ENCODE results near the gene NIPBL. TPM values are rescaled to one million over a fixed set of nuclear protein-coding genes. Genes with fewer than 3 reads are reported as not detected.

Gene NIPBL
- total RNA-seq, 1 experiment from 2014 or later, result 45.1 TPM

- POLR2A ChIA-PET, result no interaction called here
- no peaks in the 10 kb centered on the region for H3K27me3 ChIP-seq (ENCODE audit: insufficient read depth, low read length)
- H3K4me3 ChIP-seq (replicated peaks in 1 of 2; ENCODE audit: low read depth in 1 of 2, low read length in 2 of 2), result no peak overlapping the region
- intact Hi-C loops (cut with micrococcal nuclease), result no loop called here
- no peak overlapping the region for H3K4me2 ChIP-seq (ENCODE audit: low read length)
- CTCF ChIA-PET, result no interaction called here
- no peaks in the 10 kb centered on the region for H3K4me1 ChIP-seq (ENCODE audit: control insufficient read depth in 1 of 2, insufficient read depth in 2 of 2, low read length in 2 of 2)
- H4K20me1 ChIP-seq (ENCODE audit: insufficient read depth), result 0 out of 2 replicates have a peak, but pooled peaks cover 5% of the 10 kb centered on the region
- H2AFZ ChIP-seq (ENCODE audit: low read depth, low read length, poor library complexity, severe bottlenecking), result no peak overlapping the region
- RAD21 ChIA-PET (ENCODE audit: low non-redundant PET in 1 of 2, low total read pairs in 2 of 2, uncharacterized antibody in 2 of 2, unreplicated experiment in 2 of 2), result no interaction called here
- no TSS peak for BruUV-seq (replicated peaks)
- TF ChIP-seq TCF7L2 (IDR thresholded peaks at IDR 0.05; ENCODE audit: borderline replicate concordance, extremely low read depth, insufficient read depth, insufficient read length) (no peak), YY1 (IDR thresholded peaks at IDR 0.05; ENCODE audit: extremely low read depth, insufficient replicate concordance, low read depth, low read length) (no peak), POLR2A (IDR thresholded peaks at IDR 0.05; ENCODE audit: borderline replicate concordance, extremely low read depth, insufficient read depth, insufficient read length) (no peak), ELF1 (IDR thresholded peaks at IDR 0.05; ENCODE audit: borderline replicate concordance, low read depth) (no peak), ZBTB33 (IDR thresholded peaks at IDR 0.05; ENCODE audit: extremely low read depth, insufficient replicate concordance, low read length) (no peak), REST (IDR thresholded peaks at IDR 0.05; ENCODE audit: low read depth) (no peak)
- H3K9me2 ChIP-seq (ENCODE audit: insufficient read depth), result no peaks in the 10 kb centered on the region
- H3K27ac ChIP-seq (ENCODE audit: low read depth, low read length), result no peak overlapping the region
- DNase-seq (ENCODE audit: low read depth, low spot score) (no peak), ATAC-seq (no peak)
- no peaks in the 10 kb centered on the region for H3K79me2 ChIP-seq (ENCODE audit: insufficient read depth, low read length)
- H3K9me3 ChIP-seq (ENCODE audit: control insufficient read depth in 1 of 2, insufficient read depth in 1 of 2, low read depth in 1 of 2, low read length in 2 of 2), result no peaks in the 10 kb centered on the region
- no peak overlapping the region for H3K9ac ChIP-seq (ENCODE audit: low read length)
- H3K36me3 ChIP-seq (ENCODE audit: control insufficient read depth in 1 of 2, insufficient read depth in 2 of 2, low read length in 2 of 2), result peaks cover 7 to 17% of the 10 kb centered on the region in 2 experiments; a peak in 2 of 4 replicates
Measured at GRCh38 chr5:37014321-37014720, 137.8 kb downstream of the NIPBL start.
